SK-N-MC (cell line): ENCODE measurements around the gene CES3.
A peak's percentile ranks its signal among the peaks of the same experiment; 100 is the strongest.

Experiments used
- DNase-seq: peaks from one replicate; pipeline ENCODE4 v3.0.0-alpha.2; 2011; ENCODE audit warnings: low read depth, low spot score
- H3K27ac ChIP-seq: fragments of 200-600 bp; sonication (generic); 2 replicates; pipeline ENCODE4 v1.5.1; 2016; ENCODE audit warnings: mixed run types
- H3K36me3 ChIP-seq: fragments of 200-600 bp; sonication (generic); 2 replicates; pipeline ENCODE4 v1.6.1; 2017; ENCODE audit warnings: antibody characterized with exemption, low read length, mixed read lengths; ENCODE audit not compliant: insufficient read depth
- H3K4me3 ChIP-seq: fragments of 200-600 bp; sonication (generic); 2 replicates; pipeline ENCODE4 v1.5.1; 2016
- H3K9ac ChIP-seq: fragments of 200-600 bp; sonication (generic); 2 replicates; pipeline ENCODE4 v1.8.0; 2017; ENCODE audit warnings: mixed run types, mixed read lengths; ENCODE audit not compliant: insufficient read length
- H3K9me3 ChIP-seq: fragments of 200-600 bp; sonication (generic); 2 replicates; pipeline ENCODE4 v1.6.1; 2017; ENCODE audit warnings: low read depth, mild to moderate bottlenecking, antibody characterized with exemption, low read length, moderate library complexity, mixed read lengths
- EZH2 ChIP-seq: fragments of 200-600 bp; sonication (generic); IDR thresholded peaks from one replicate; pipeline ENCODE4 v1.6.1; 2017; ENCODE audit warnings: antibody characterized with exemption
- FOXP2 ChIP-seq: optimal IDR thresholded peaks from 2 replicates; pipeline ENCODE3; 2011; ENCODE audit warnings: mild to moderate bottlenecking, moderate library complexity; ENCODE audit not compliant: insufficient read depth; ENCODE audit errors: extremely low read length, control extremely low read depth
- POLR2AphosphoS5 ChIP-seq: IDR thresholded peaks from 2 replicates; pipeline ENCODE4 v1.6.1; 2012; ENCODE audit warnings: mild to moderate bottlenecking, low read depth, low read length, borderline replicate concordance

Gene CES3

GRCh38 chr16:67021321-67021720, 60.3 kb downstream of the CES3 start:
- no peak overlapping the region for H3K27ac ChIP-seq
- no peak for TF ChIP-seq POLR2AphosphoS5
- TF ChIP-seq FOXP2, result no peak
- no peak for TF ChIP-seq EZH2
- no peak overlapping the region for H3K4me3 ChIP-seq
- no peaks in the 10 kb centered on the region for H3K36me3 ChIP-seq
- no peak for DNase-seq
- H3K9ac ChIP-seq, result no peak overlapping the region
- H3K9me3 ChIP-seq, result no peaks in the 10 kb centered on the region

- DNase-seq, result no peak
- Histone ChIP-seq H3K9me3 (no peaks in the 10 kb centered on the region), H3K9ac (no peak overlapping the region), H3K36me3 (no peaks in the 10 kb centered on the region), H3K27ac (no peak overlapping the region; the same call in 1 of the 2 replicates), H3K4me3 (no peak overlapping the region)
- TF ChIP-seq EZH2, result no peak
- TF ChIP-seq FOXP2, result no peak
- TF ChIP-seq POLR2AphosphoS5, result no peak
Measured at GRCh38 chr16:67022531-67023214, 61.6 kb downstream of the CES3 start.

- no peak for DNase-seq
- TF ChIP-seq EZH2 (no peak), FOXP2 (no peak), POLR2AphosphoS5 (no peak)
- Histone ChIP-seq H3K4me3 (no peak overlapping the region), H3K36me3 (no peaks in the 10 kb centered on the region), H3K9me3 (no peaks in the 10 kb centered on the region), H3K27ac (peak overlapping the region; percentile 90; the same call in 1 of the 2 replicates), H3K9ac (no peak overlapping the region)
Measured at GRCh38 chr16:67023689-67024088, 62.6 kb downstream of the CES3 start.
